Measurements from ENCODE around the gene ALOX15.

GRCh38 chr17:4634976-4635375 lies 6.5 kb downstream of the ALOX15 start:
- no peak for TF ChIP-seq EP300 (IDR thresholded peaks at IDR 0.05)
- no peak for TF ChIP-seq CTCF (IDR thresholded peaks at IDR 0.05)

Measured in ovary (tissue), 3 donors.